ENCODE results near the gene FMN1. TPM values are rescaled to one million over a fixed set of nuclear protein-coding genes. Genes with fewer than 3 reads are reported as not detected.

The FMN1 gene
- polyA plus RNA-seq, 1 donor from 2014 or later, result 0.40 TPM

DNA sequence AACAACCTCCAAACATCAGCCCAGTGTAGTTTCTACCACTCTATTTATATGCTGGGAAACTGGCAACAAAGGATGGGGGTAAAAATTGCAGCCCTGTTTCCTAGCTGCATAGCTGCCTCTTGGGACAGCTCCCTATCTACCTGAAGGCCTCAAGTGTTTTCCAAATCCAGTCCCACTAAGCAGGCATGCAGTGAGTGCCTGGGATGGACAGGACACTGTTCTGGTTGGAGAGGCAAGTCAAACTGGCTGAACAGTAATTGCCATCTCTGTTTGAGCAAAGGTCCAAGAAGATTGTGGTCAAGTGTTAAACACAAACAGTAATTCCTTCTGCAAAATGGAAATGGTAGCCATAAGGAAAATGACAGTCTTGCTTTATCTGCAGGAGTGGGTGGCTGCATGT lies 125.4 kb downstream of the FMN1 start:
- Histone ChIP-seq H4K20me1 (ENCODE audit: insufficient read depth) (no peaks in the 10 kb centered on the region), H3K79me2 (replicated peaks; ENCODE audit: insufficient read depth, low read length) (no peaks in the 10 kb centered on the region), H3K4me2 (ENCODE audit: low read length) (no peak overlapping the region), H3K4me3 (ENCODE audit: low read length) (no peak overlapping the region), H2AFZ (ENCODE audit: low read depth, low read length) (no peak overlapping the region), H3K9ac (ENCODE audit: low read length) (no peak overlapping the region), H3K9me2 (ENCODE audit: insufficient read depth, low read length) (no peaks in the 10 kb centered on the region), H3K9me3 (ENCODE audit: low read length) (no peaks in the 10 kb centered on the region), H3K27ac (ENCODE audit: low read length) (no peak overlapping the region), H3K36me3 (ENCODE audit: insufficient read depth, low read length) (no peaks in the 10 kb centered on the region), H3K27me3 (ENCODE audit: insufficient read depth, low read depth, low read length) (no peaks in the 10 kb centered on the region), H3F3A (ENCODE audit: insufficient read depth, low read length, poor library complexity, severe bottlenecking) (no peaks in the 10 kb centered on the region)
- TF ChIP-seq EP300 (conservative IDR thresholded peaks at IDR 0.05; ENCODE audit: poor library complexity, severe bottlenecking), result no peak
- TF ChIP-seq RAD21 (conservative IDR thresholded peaks at IDR 0.05), result no peak
- no peak for TF ChIP-seq TAF1 (IDR thresholded peaks at IDR 0.05; ENCODE audit: low read depth)

DNA sequence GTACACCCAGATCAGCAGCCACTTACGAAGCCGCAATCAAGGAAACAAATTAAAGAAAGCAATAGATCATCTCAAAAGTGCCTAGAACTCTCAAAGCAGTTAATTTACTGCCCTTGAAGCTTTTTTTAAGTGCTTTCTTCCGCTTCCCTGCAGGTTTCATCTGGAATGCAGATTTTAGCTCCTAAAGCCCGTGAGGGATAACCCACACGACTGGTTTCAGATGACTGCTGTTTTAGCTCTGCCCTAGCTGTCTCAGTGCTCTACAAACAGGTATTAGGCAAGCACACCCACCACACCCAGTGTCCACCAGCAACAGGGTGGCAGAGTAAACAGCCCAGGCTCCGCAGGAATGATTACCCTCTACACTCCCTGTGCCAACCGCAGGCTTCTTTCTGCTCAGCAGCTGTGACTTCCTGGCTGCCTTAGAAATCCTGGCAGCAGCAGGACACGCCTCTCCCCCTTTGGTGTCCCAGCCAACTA lies 126.0 kb downstream of the FMN1 start:
- H3K36me3 ChIP-seq (ENCODE audit: insufficient read depth, low read length), result no peaks in the 10 kb centered on the region
- no peaks in the 10 kb centered on the region for H3K9me3 ChIP-seq (ENCODE audit: low read length)
- no peaks in the 10 kb centered on the region for H4K20me1 ChIP-seq (ENCODE audit: insufficient read depth)
- no peaks in the 10 kb centered on the region for H3K9me2 ChIP-seq (ENCODE audit: insufficient read depth, low read length)
- no peaks in the 10 kb centered on the region for H3K79me2 ChIP-seq (replicated peaks; ENCODE audit: insufficient read depth, low read length)
- H3K4me2 ChIP-seq (ENCODE audit: low read length), result no peak overlapping the region
- no peak overlapping the region for H3K4me3 ChIP-seq (ENCODE audit: low read length)
- no peaks in the 10 kb centered on the region for H3K27me3 ChIP-seq (ENCODE audit: insufficient read depth, low read depth, low read length)
- TF ChIP-seq EP300 (conservative IDR thresholded peaks at IDR 0.05; ENCODE audit: poor library complexity, severe bottlenecking) (no peak), TAF1 (IDR thresholded peaks at IDR 0.05; ENCODE audit: low read depth) (no peak), EZH2 (IDR thresholded peaks at IDR 0.05; ENCODE audit: borderline replicate concordance, insufficient read depth, low read length, poor library complexity, severe bottlenecking) (no peak), MXI1 (conservative IDR thresholded peaks at IDR 0.05; ENCODE audit: poor library complexity, severe bottlenecking) (no peak), SMC3 (conservative IDR thresholded peaks at IDR 0.05; ENCODE audit: poor library complexity) (no peak), RAD21 (conservative IDR thresholded peaks at IDR 0.05) (no peak), REST (IDR thresholded peaks at IDR 0.05; ENCODE audit: borderline replicate concordance) (no peak), POLR2AphosphoS5 (IDR thresholded peaks at IDR 0.05) (no peak)
- TF ChIP-seq, protein P1, sequence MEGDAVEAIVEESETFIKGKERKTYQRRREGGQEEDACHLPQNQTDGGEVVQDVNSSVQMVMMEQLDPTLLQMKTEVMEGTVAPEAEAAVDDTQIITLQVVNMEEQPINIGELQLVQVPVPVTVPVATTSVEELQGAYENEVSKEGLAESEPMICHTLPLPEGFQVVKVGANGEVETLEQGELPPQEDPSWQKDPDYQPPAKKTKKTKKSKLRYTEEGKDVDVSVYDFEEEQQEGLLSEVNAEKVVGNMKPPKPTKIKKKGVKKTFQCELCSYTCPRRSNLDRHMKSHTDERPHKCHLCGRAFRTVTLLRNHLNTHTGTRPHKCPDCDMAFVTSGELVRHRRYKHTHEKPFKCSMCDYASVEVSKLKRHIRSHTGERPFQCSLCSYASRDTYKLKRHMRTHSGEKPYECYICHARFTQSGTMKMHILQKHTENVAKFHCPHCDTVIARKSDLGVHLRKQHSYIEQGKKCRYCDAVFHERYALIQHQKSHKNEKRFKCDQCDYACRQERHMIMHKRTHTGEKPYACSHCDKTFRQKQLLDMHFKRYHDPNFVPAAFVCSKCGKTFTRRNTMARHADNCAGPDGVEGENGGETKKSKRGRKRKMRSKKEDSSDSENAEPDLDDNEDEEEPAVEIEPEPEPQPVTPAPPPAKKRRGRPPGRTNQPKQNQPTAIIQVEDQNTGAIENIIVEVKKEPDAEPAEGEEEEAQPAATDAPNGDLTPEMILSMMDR (IDR thresholded peaks at IDR 0.05; ENCODE audit: poor library complexity, severe bottlenecking), result no peak
- no peak overlapping the region for H3K27ac ChIP-seq (ENCODE audit: low read length)
- H2AFZ ChIP-seq (ENCODE audit: low read depth, low read length), result no peak overlapping the region
- no peak overlapping the region for H3K9ac ChIP-seq (ENCODE audit: low read length)
- H3F3A ChIP-seq (ENCODE audit: insufficient read depth, low read length, poor library complexity, severe bottlenecking), result no peaks in the 10 kb centered on the region
